IPS-NIHi11 (cell line): ENCODE data around the gene ATG2A.

Source experiments
- DNase-seq: peaks from one replicate; pipeline ENCODE4 v3.0.0; 2012; ENCODE audit warnings: mixed read lengths, low spot score

ATG2A gene

DNA sequence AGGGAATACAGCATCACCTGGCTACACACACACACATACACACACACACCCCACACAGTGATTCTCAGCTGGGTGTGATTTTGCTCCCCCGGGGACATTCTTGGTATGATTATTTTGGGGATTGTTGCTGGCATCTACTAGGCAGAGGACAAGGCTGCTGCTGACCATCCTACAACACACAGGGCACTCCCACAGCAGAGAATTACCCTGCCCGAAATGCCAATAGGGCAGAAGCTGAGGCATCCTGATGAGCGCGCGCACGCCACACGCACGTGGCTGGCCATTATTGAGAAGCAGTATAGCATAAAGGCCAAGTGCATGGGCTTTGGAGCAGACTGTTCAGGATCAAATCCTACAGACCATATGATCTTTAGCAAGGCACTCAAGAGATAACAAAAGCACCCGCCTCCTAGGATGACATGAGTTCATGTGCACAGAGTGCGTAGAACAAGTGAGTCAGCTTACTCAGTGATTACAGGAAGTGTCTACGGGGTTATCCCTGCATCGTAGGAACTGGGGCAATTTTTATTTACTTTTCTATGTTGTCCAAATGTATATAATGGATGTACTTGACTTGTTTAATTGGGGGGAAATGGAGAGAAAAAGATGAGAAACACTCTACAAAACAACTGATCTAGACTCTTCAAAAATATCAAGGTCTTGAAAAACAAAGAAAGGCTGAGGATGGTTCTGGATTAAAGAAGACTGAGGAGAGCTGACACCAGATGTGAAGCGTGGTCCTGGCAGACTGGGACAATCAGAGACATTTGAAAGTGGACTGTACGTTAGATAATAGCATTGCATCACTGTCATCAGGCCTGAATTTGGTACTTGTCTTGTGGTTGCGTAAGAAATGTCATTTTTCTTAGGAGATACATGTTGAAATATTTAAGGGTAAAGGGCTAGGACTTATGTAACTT lies 31.4 kb downstream of the ATG2A start:
- DNase-seq, result no peak

DNA sequence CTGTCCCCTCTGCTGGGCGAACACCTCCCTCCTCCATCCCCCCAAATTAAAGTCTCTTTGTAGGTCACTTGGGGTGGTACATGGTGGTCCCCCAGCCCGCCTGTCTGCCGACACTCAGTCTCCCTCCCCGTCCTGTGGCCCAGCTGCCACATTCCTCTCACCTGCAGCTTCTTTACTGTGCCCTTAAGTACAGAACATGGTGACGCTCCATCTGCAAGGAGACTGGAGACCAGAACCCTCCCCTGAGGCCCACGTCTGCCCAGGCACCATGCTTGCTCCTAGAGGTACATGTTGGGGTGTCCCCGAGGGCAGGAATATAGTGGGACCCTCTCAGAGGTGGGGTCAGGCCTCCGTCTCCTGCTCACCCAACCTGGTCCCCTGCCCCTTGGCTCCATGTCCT lies 33.0 kb downstream of the ATG2A start:
- DNase-seq, result no peak

DNA sequence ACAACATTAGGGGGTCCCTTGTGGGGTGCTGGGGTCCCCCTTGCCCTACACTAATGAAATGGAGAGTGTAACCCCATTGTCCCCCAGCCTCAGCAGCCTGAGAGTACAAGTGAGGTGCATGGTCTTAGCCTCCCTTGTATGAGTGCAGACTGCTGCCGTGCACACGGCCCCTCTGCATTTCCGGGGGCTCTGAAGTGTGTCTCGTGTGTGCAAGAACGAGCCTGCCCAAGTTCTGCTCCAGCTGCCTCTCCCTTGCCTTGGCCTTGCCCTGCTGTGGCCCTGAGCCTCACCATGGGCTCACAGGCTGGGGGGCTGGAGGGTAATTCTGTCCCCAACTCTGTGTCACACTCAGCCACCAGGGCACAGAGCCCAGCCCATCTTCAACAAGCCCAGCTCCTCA lies 33.4 kb downstream of the ATG2A start:
- no peak for DNase-seq

DNA sequence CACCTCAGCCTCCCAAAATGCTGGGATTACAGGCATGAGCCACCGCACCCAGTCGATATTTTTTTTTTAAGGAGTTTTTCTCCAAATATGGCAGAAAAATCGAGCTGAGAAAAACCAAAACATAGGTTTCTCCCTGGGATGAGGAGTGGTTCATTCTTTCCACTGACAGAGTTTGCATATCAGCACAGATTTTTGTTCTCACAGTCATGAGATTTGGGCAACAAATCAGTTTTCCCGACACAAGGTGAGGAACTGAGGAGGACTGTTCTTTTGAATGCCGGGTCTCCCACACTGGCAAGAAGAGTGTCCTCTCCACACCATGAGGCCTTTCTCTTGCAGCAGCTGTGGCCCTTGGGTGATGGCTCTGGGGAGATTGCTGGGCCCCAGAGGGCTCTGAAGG lies 34.8 kb downstream of the ATG2A start:
- no peak for DNase-seq

DNA sequence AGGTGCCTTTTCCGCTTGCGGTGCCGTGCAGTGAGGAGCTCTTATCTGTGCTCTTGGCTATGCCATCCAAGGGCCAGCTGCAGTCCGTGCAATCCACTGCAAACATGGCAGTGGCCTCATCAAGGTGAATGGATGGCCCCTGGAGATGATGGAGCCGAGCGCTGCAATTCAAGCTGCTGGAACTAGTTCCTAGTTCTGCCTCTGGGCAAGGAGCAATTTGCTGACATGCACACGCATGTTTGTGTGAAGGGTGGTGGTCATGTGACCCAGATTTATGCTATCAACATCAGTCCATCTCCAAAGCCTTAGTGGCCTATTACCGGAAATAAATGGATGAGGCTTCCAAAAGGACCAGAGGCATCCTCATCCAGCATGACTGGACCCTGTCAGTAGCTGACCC lies 35.5 kb downstream of the ATG2A start:
- DNase-seq, result no peak

DNA sequence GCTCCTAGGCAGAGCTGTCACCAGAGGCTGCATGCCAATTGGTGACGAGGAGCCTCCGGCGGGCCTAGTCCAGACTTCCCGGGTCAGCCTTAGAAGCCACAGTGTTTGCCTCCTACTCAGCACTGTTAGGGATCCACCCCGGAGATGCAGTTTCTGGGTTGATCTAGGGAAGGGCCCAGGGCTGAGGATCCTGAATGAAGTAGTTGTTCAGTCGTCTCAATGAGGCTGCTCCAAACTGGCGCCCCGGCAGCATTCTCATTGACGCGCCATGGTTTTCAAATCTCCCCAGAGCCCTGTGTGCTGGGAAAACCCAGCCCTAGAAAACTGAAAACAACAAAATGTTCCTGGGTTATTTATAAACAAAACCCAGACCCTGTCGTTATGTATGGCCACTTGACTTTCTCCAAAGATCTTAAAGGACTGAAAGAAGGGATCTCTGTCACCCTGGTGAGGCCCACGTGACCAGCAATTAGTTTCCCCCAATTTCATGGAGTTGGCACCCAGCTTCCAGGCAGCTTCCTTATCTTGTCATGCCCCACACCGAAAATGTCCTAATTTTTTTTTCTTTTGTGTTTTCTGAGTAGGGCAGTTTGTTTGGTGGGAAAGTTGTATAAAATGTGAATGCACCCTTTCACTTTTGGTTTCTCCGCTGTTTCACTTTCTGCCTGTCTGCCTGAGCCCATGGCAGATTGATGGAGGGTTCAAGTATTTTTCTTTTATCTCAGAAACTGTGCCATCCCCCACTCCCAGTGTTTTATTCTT lies 36.6 kb downstream of the ATG2A start:
- DNase-seq, result no peak

DNA sequence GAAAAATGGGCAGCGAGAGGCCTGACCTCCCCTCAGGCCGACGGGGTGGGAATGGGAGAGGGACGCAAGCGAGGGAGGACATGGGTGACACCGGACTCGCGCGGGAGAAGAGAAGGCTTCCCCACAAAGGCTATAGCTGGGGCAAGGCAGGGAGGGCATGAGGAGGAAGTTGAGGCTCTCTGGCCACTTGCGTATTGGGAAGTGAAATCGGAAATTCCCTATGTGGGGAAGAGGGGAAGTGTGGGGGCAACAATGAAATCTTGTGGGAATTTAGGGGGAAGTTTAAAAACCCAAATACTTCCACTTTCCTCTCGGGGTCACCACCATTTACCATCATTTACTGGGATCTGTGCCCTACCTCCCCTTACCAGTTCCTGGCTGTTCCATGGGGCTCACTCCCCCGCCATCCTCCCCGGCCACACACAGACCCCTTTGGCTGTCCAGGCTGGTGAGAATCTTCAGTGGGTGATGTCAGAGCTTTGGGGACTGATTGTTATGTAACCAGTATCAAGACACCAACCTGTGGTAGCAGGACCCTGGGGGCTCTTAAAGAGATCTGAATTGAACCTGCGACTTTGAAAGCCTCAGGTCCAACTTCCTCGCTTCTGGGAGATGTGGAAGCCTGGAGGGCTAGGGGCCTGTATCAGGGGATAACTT lies 37.6 kb downstream of the ATG2A start:
- no peak for DNase-seq

DNA sequence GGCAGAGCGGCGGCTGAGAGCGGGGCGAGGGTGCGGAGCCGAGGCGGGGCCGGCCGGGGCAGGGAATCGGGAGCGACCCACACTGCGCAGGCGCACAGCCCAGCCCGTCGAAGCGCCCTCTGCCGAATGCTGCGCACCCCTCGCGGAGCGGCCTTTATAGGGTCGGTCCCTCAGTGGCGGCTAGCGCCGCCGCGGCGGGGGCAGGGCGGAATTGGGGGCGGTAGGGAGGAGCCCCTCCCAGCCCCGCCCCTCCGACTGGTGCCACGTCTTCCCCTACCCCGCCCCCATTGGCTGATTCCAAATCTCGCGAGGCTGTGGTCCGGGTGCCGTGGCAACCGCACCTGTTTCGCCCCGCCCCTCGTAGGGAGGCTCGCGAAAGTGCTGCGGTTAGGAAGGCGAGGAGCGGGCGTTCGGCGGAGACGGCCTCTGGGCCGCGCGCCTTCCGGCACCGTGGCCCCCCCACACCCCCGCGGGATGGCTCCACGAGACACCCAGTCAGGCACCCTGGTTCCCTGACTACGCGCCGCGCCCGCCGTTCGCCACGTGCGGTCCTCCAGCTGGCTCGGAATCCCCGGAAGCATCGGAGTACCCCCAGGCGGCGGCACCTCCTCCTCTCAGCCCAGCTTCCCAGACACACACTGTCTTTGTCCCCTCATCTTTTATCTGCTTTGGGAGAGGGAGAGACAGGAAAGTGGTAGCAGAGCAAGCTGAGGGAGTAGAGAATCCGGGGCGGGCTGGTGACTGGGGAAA lies 38.3 kb downstream of the ATG2A start, which contains the start of gene EHD1:
TSS of gene EHD1 (minus strand) at position 128 of the 750 bp plus-strand sequence. CDS start 157 bp downstream, outside the sequence.
- DNase-seq, result peak; percentile 100

DNA sequence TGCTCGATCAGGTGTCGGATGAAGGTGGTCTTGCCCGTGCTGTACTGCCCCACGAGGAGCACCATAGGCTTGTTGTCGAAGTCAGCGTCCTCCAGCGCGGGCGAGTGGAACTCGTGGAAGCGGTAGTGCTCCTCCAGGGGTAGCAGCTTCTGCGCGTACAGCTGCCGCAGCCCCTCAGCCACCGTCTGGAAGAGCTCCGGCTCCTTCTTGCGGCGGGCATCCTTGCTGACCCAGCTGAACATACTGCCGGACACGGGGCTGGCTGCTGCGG lies 38.9 kb downstream of the ATG2A start:
- DNase-seq, result no peak

DNA sequence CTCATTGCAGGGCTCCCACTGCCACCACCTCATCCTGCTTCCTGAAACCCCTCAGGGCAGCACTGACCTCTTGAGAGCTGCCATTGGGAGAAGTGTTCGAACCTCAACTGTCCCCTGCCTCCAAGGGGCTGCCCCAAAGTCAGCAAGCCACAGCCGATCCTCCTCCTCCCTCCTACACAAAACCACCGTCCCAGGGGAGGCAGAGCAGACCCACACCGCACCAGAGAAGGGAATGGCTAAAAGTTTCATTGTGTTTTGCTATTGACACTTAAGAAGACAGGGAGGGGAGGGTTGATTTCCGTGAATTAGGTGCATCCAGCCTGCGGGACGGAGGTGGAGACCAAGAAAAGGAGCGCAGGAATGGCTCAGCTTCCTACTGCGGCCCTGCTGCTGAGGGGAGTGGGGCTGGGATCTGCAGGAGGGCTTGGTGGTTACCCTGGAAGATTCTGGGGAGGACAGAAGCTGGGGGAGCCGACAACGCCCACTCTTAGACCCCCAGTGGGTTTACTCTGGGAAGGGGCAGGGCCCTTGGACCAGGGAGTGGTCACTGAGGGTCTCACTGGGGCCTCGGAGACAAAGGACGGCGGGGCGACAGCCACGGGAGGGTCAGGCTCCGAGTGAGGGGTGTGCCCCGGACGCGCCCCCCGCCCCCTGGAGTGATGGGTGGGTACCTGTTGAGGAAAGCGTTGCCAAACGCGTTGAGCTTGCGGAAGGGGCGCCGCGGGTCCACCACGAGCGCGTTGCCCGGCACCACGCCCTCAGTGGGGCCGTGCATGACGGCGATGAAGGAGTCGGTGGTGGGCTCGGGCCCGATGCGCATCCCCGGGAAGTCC lies 39.4 kb downstream of the ATG2A start:
- DNase-seq, result no peak

DNA sequence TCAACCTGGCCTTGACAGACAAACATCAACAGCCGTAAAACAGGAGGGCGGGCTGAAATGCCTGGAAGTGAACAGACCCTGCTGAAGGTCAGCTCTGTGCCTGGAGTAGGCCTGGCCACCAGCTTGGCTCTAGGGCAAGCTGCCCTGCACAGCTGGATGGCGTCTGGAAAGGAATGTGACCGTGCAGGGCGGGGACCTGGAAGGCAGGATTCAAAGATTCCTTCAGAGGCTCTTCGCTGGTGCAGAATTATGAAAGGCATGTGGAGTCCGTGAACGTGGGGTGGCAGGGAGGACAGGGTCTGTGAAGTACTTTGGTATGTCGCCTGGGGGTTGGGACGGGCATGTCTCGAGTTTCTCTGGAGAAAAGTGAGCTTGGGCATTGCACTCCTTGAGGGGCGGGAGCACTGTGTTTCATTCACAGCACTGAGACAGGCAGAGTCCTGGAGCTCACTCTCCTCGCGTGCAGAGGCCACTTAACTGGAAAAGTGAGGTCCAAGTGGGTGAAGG lies 40.1 kb downstream of the ATG2A start:
- DNase-seq, result no peak

DNA sequence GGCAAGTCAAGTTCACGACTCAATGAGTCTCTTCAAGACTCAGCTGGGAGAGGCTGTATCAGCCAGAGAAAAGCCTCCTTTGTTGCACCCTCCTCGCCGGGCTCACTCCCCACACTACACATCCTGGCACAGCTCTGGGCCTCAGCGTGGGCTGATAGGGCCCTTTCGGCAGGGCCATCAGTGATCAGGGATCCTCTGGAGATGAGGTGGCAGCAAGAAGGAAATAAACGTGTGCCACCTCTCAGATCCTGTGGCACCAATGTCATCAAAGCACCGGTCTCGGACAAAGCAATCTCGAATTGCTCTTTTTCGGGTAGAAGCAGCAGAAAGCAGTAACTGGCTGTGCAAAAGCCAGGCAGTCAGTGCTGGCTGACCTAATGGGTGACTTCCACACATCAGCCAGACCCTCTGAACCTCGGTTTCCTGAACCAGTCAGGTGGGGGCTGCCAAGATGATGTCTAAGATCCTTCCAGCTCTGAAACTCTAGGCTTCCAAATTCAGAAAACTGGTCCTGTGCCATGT lies 40.7 kb downstream of the ATG2A start:
- DNase-seq, result no peak

DNA sequence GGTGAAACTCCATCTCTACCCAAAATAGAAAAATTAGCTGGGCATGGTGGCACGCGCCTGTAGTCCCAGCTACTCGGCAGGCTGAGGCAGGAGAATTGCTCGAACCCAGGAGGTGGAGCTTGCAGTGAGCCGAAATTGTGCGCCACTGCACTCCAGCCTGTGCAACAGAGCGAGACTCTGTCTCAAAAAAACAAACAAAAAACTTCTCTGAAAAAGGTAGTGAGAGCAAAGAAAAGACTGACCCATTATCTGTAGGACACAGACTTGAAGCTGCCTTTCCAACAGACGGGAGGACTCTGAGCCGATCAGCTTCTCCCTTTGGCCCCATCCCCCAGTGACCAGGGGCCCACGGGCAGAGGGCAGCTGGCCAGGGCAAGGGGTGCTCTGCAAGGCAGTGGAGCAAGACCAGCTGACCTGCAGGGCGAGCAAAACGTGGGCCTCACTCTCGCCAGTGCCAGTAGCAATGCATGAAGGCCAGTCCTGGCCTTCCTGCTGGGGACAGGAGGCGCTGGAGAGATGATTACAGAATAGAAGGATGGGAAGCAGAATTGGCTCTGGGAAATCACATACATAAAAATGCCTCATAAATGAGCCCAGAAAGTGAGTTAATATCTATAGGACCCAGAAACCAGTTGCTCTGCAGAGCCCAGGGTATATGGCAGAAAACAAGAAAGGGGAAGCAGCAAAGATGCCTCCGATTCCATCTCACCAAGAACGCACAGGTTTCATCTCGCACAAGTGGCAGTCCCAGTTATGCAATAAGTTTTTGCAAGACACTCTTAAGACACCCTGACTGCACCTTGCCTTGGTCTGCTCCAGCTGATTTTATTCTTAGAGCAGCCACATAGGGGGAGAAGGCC lies 41.4 kb downstream of the ATG2A start:
- DNase-seq, result no peak

DNA sequence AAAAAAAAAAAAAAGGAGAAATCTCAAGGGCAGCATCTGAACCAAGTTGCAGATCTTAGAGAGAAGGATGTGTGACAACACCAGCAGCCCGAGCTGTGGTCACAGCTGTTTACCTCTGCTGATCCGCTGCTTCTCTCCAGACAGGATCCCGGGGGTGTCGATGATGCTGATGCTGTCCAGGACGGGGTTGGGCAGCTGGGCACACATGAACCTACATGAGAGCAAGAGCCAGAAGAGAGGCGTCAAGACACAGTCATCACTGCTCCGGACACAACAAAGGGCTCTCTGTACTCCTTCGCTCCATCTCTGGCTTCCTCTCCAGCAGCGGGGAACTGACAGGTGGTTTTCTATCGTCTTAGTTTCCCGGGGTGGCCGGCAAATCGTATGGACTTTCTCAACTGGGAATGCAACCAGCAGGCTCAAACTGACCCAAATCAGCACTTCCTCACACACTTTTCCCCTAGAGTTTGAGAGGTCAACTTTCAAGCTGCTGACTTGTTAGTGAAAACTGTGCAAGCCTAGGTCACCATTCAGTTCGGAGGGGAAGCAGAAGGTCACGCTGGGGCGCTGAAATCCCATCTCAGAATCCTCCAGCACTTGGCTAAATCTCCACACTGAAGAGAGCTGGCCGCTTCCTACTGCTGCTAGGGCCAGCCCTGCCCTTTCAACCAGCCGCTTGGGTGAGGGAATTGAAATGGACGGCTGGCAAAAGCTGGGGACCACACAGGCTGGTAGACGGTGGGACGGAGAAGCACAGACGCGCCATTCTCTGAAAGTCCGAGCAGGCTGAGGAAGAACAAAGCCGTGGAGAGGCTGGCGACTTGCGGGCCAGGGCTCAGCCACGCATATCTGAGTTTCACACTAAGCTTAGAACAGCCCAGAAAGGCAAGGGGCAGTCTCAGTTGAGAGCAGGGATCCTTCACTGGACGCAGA lies 42.4 kb downstream of the ATG2A start:
- no peak for DNase-seq

DNA sequence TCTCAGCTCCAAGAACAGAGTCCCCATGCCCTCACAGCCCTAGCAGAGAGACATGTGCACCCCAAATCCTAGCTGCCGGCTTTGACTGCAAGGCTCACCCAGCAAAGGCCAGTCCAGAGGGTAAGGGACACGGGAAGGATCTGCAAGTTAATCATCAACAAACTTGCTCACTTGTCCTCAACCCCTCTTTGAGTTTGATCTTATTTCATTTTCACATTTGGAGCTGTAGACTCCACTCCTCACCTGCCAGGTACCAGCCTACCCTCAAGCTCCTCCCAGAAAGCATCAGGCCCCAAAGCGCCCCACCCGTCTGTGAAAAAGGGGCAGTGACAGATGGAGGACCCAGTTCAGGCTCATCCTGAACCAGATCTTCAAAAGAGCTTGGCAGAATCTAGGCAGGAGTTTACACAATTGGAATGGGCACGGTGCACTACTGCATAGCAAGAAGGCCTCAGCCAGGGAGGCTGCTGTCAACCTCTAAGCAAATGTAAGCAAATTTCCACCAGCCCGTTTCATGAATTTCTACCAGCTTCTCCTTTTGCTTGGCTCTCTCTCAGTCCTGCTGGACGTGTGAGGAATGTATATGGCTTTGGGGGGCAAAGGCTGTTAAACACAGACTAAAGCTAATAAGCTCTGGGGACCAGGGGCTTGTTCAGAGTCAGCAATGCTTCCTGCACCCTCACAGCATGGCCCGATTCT lies 44.1 kb downstream of the ATG2A start:
- no peak for DNase-seq

DNA sequence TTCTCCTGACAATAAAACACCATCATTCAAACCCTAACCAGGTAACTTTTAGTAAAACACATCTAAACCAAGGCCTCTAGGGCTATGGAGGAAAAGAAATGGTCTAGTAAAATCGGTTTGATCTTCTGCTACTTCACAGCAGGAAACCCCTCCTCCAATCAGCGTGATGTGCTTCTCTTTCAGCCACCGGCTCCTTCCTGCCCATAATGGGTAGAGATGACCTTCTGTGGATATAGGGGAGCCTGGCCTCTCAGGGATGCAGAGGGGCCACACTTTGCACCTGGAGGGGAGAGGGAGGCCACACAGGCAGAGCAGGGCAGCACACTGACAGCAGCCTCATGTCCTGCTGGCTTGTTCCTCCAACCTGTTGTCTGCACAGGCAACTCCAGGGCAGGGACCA lies 45.5 kb downstream of the ATG2A start:
- DNase-seq, result no peak

DNA sequence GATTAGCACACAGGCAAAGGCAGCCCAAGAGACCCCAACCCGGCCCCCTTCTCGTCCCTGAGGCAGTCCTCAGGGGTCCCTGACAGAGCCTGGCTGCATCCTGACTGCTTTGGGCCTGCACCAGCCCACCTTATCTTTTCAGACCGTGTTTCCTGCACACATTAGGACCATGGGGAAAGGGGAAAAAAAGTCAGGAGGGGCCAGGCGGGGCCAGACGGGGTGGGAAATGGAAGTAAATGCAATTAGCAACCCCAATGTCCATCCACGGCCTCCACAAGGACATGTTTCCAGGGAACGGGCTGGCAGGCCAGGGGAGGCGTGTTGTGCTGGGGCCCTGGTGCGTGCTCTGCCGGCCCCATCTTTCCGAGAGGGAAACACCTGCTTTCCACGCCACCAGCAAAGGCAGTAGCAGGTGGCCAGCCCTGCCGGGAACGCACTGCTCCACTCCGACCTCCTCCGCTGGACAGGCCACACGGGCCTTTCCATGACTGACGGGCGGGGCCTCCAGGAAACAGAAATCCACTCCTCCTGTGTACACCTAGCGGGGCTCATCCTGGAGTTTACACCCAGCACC lies 46.0 kb downstream of the ATG2A start:
- DNase-seq, result no peak
